SU-DHL-6 (cell line): ENCODE results near the gene OR2M5.

Experiments used
- H2AFZ ChIP-seq: fragments of 200-600 bp; sonication (generic); 2 replicates; pipeline ENCODE4 v1.6.1; 2014; ENCODE audit warnings: low read depth, mild to moderate bottlenecking, moderate library complexity, mixed read lengths, antibody characterized with exemption, low read length; ENCODE audit not compliant: severe bottlenecking
- H3F3A ChIP-seq: fragments of 200-600 bp; shearing (Covaris generic); 2 replicates; pipeline ENCODE4 v1.6.0; 2016; ENCODE audit warnings: antibody characterized with exemption, mild to moderate bottlenecking; ENCODE audit not compliant: insufficient read depth
- H3K27ac ChIP-seq: fragments of 200-600 bp; sonication (generic); 2 replicates; pipeline ENCODE4 v1.5.1; 2016; ENCODE audit warnings: low read depth, mild to moderate bottlenecking, low read length, moderate library complexity, mixed read lengths
- H3K27me3 ChIP-seq: fragments of 200-600 bp; sonication (generic), shearing (Covaris generic); 2 replicates; pipeline ENCODE4 v1.6.0; 2014; ENCODE audit warnings: mild to moderate bottlenecking, low read length
- H3K36me3 ChIP-seq: fragments of 200-600 bp; sonication (generic); 2 replicates; pipeline ENCODE4 v1.6.1; 2014; ENCODE audit warnings: mild to moderate bottlenecking, low read length, mixed read lengths
- H3K4me2 ChIP-seq: fragments of 300-600, 200-600 bp; shearing (Covaris generic), sonication (generic); 2 replicates; pipeline ENCODE4 v1.6.0; 2014; ENCODE audit warnings: low read length, low read depth, mild to moderate bottlenecking; ENCODE audit not compliant: poor library complexity, severe bottlenecking
- H3K4me3 ChIP-seq: fragments of 200-600 bp; sonication (generic); 2 replicates; pipeline ENCODE4 v1.5.1; 2014; ENCODE audit warnings: antibody characterized with exemption, low read length, mild to moderate bottlenecking, mixed read lengths; ENCODE audit not compliant: insufficient read depth, poor library complexity, severe bottlenecking
- H3K79me2 ChIP-seq: fragments of 200-600 bp; sonication (generic); 2 replicates; pipeline ENCODE4 v1.6.1; 2014; ENCODE audit warnings: mild to moderate bottlenecking, low read length, moderate library complexity; ENCODE audit not compliant: insufficient read depth
- H3K9ac ChIP-seq: fragments of 200-600 bp; sonication (generic); 2 replicates; pipeline ENCODE4 v1.7.0; 2014; ENCODE audit warnings: mild to moderate bottlenecking, low read length
- H3K9me2 ChIP-seq: fragments of 200-600 bp; sonication (generic); replicated peaks from 2 replicates; pipeline ENCODE4 v1.6.1; 2014; ENCODE audit warnings: low read length; ENCODE audit not compliant: insufficient read depth
- H3K9me3 ChIP-seq: fragments of 200-600 bp; sonication (generic); 2 replicates; pipeline ENCODE4 v1.6.1; 2014; ENCODE audit warnings: low read length, mixed read lengths; ENCODE audit not compliant: insufficient read depth
- H4K20me1 ChIP-seq: fragments of 200-600 bp; sonication (generic); 2 replicates; pipeline ENCODE4 v1.6.1; 2014; ENCODE audit warnings: low read depth, mild to moderate bottlenecking, antibody characterized with exemption, low read length, moderate library complexity, mixed read lengths
- EZH2phosphoT487 ChIP-seq: fragments of 200-600 bp; sonication (generic), shearing (Covaris generic); conservative IDR thresholded peaks from 2 replicates; pipeline ENCODE4 v1.6.1; 2018; ENCODE audit warnings: mild to moderate bottlenecking, antibody characterized with exemption, low read length, moderate library complexity, mixed read lengths
- TF ChIP-seq, protein P1 (sequence below): fragments of 200-600 bp; sonication (generic); IDR thresholded peaks from one replicate; pipeline ENCODE4 v1.5.1; 2017; ENCODE audit warnings: antibody characterized with exemption, mild to moderate bottlenecking, low read length, moderate library complexity; ENCODE audit not compliant: insufficient read depth, poor library complexity, severe bottlenecking

OR2M5 gene

DNA sequence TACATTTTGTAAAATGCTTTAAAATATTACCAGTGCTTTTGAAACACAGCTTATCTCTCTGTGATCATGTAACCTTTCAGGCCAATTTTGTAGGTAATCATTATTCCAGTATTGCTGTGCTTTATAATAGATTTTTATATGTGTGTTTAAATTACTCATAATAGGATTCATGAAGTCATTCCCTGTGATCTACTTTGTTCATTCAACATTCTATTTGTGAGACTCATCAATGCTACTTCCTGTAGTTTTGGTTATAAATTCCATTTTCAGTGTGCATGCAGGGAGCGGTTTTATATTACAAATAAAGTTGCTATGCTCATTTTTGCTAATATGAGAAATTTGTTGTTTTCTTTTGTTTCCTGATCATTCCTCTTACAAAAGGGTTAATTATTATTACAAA, 4.1 kb upstream of the OR2M5 start:
- no peaks in the 10 kb centered on the region for H3K36me3 ChIP-seq
- H3K9ac ChIP-seq: no peak overlapping the region
- no peak overlapping the region for H3K4me2 ChIP-seq
- no peaks in the 10 kb centered on the region for H3K9me2 ChIP-seq
- H3K9me3 ChIP-seq: no peaks in the 10 kb centered on the region
- no peaks in the 10 kb centered on the region for H4K20me1 ChIP-seq
- no peak overlapping the region for H3K27ac ChIP-seq
- H3K79me2 ChIP-seq: no peaks in the 10 kb centered on the region
- TF ChIP-seq, protein P1, sequence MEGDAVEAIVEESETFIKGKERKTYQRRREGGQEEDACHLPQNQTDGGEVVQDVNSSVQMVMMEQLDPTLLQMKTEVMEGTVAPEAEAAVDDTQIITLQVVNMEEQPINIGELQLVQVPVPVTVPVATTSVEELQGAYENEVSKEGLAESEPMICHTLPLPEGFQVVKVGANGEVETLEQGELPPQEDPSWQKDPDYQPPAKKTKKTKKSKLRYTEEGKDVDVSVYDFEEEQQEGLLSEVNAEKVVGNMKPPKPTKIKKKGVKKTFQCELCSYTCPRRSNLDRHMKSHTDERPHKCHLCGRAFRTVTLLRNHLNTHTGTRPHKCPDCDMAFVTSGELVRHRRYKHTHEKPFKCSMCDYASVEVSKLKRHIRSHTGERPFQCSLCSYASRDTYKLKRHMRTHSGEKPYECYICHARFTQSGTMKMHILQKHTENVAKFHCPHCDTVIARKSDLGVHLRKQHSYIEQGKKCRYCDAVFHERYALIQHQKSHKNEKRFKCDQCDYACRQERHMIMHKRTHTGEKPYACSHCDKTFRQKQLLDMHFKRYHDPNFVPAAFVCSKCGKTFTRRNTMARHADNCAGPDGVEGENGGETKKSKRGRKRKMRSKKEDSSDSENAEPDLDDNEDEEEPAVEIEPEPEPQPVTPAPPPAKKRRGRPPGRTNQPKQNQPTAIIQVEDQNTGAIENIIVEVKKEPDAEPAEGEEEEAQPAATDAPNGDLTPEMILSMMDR: no peak
- TF ChIP-seq EZH2phosphoT487: no peak
- H3K4me3 ChIP-seq: no peak overlapping the region
- H3K27me3 ChIP-seq: no peaks in the 10 kb centered on the region
- no peaks in the 10 kb centered on the region for H3F3A ChIP-seq
- H2AFZ ChIP-seq: no peak overlapping the region

GRCh38 chr1:248143311-248143710, 1.6 kb upstream of the OR2M5 start:
- no peak for TF ChIP-seq EZH2phosphoT487
- Histone ChIP-seq H3K9me3 (no peaks in the 10 kb centered on the region), H2AFZ (no peak overlapping the region), H3K36me3 (no peaks in the 10 kb centered on the region), H3K27ac (no peak overlapping the region), H3K27me3 (no peaks in the 10 kb centered on the region), H4K20me1 (no peaks in the 10 kb centered on the region), H3K79me2 (no peaks in the 10 kb centered on the region), H3K4me2 (no peak overlapping the region), H3F3A (no peaks in the 10 kb centered on the region), H3K4me3 (no peak overlapping the region), H3K9ac (no peak overlapping the region), H3K9me2 (no peaks in the 10 kb centered on the region)

GRCh38 chr1:248152056-248152827, 7.3 kb downstream of the OR2M5 start:
- TF ChIP-seq, protein P1: no peak
- no peak for TF ChIP-seq EZH2phosphoT487
- Histone ChIP-seq H3K36me3 (no peaks in the 10 kb centered on the region), H3F3A (no peaks in the 10 kb centered on the region), H2AFZ (no peak overlapping the region), H3K79me2 (no peaks in the 10 kb centered on the region), H3K27ac (no peak overlapping the region), H3K9ac (no peak overlapping the region), H3K27me3 (no peaks in the 10 kb centered on the region), H3K9me2 (no peaks in the 10 kb centered on the region), H4K20me1 (no peaks in the 10 kb centered on the region), H3K4me3 (no peak overlapping the region), H3K4me2 (no peak overlapping the region), H3K9me3 (no peaks in the 10 kb centered on the region)

DNA sequence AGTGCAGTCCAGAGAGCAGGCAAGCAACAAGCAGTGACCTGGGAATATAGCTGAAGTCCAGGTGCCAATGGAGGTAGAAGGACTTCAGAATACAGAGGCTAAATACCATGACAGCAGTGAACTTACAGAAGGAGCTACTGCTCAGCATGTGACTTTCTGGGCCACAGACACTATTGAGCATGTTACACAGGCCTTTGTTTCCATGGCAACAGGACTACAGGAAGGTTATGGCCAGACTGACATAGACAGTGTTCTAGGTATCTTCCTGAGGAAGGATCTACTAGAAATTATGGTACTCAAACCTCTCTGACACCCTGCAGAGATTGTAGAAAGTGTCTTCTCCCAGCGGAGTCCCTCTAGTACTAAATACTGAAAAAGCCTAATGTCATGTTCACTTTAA, 11.0 kb downstream of the OR2M5 start:
- H3F3A ChIP-seq: no peaks in the 10 kb centered on the region
- H3K27ac ChIP-seq: no peak overlapping the region
- H3K79me2 ChIP-seq: no peaks in the 10 kb centered on the region
- H3K36me3 ChIP-seq: no peaks in the 10 kb centered on the region
- H3K27me3 ChIP-seq: no peaks in the 10 kb centered on the region
- H2AFZ ChIP-seq: no peak overlapping the region
- H4K20me1 ChIP-seq: no peaks in the 10 kb centered on the region
- no peak overlapping the region for H3K4me2 ChIP-seq
- no peak overlapping the region for H3K4me3 ChIP-seq
- TF ChIP-seq, protein P1: no peak
- no peak for TF ChIP-seq EZH2phosphoT487
- no peaks in the 10 kb centered on the region for H3K9me2 ChIP-seq
- no peak overlapping the region for H3K9ac ChIP-seq
- no peaks in the 10 kb centered on the region for H3K9me3 ChIP-seq
